Smooth muscle cell (in vitro differentiated cells): ENCODE results near the gene SH3GL1. TPM values are rescaled to one million over a fixed set of nuclear protein-coding genes. Genes with fewer than 3 reads are reported as not detected.

Source experiments
- DNase-seq: peaks from one replicate; lab custom pipeline; 2025; ENCODE audit not compliant: unreplicated experiment; lab: John Stamatoyannopoulos, UW
- H2AFZ ChIP-seq: fragments of 200-600 bp; sonication (generic); 2 replicates; pipeline ENCODE4 v1.6.0; 2016; ENCODE audit warnings: antibody characterized with exemption, low read depth, mild to moderate bottlenecking
- H3F3A ChIP-seq: fragments of 200-600 bp; sonication (generic); 2 replicates; pipeline ENCODE4 v1.6.0; 2017; ENCODE audit warnings: antibody characterized with exemption, low read depth
- H3K27ac ChIP-seq: fragments of 200-600 bp; sonication (generic); 2 replicates; pipeline ENCODE4 v1.5.1; 2016; ENCODE audit warnings: low read depth, mild to moderate bottlenecking
- H3K27me3 ChIP-seq: fragments of 200-600 bp; sonication (generic); 2 replicates; pipeline ENCODE4 v1.6.1; 2016; ENCODE audit warnings: low read depth, mild to moderate bottlenecking
- H3K36me3 ChIP-seq: fragments of 200-600 bp; sonication (generic); 2 replicates; pipeline ENCODE4 v1.5.1; 2016; ENCODE audit warnings: low read depth
- H3K4me1 ChIP-seq: fragments of 200-600 bp; sonication (generic); 2 replicates; pipeline ENCODE4 v1.5.1; 2016; ENCODE audit warnings: low read depth
- H3K4me2 ChIP-seq: fragments of 200-600 bp; sonication (generic); 2 replicates; pipeline ENCODE4 v1.6.0; 2016; ENCODE audit warnings: mild to moderate bottlenecking
- H3K4me3 ChIP-seq: fragments of 200-600 bp; sonication (generic); 2 replicates; pipeline ENCODE4 v1.5.1; 2016; ENCODE audit warnings: mild to moderate bottlenecking
- H3K79me2 ChIP-seq: fragments of 200-600 bp; sonication (generic); 2 replicates; pipeline ENCODE4 v1.6.0; 2016; ENCODE audit warnings: low read depth, mild to moderate bottlenecking
- H3K9ac ChIP-seq: fragments of 200-600 bp; sonication (generic); 2 replicates; pipeline ENCODE4 v1.6.0; 2016; ENCODE audit warnings: low read depth
- H3K9me3 ChIP-seq: fragments of 200-600 bp; sonication (generic); replicated peaks from 2 replicates; pipeline ENCODE4 v1.5.1; 2016; ENCODE audit warnings: low read depth
- H4K20me1 ChIP-seq: fragments of 200-600 bp; sonication (generic); 2 replicates; pipeline ENCODE4 v1.6.0; 2016; ENCODE audit warnings: low read depth
- CTCF ChIP-seq: fragments of 200-600 bp; sonication (generic); IDR thresholded peaks from 2 replicates; pipeline ENCODE4 v1.5.1; 2017; ENCODE audit warnings: borderline replicate concordance, mild to moderate bottlenecking, antibody characterized with exemption; ENCODE audit not compliant: insufficient read depth, poor library complexity, severe bottlenecking
- WGBS: methylation state at CpG from one replicate; pipeline ENCODE4 v1.1.7; 2016; ENCODE audit warnings: low lambda C conversion rate; 5-methylcytosine and 5-hydroxymethylcytosine counted together
- polyA plus RNA-seq: library from polyadenylated mRNA; unstranded; fragments of >200 nt; fragmentation: Nextera tagmentation; extraction: Ambion mirVana; gene quantifications from 2 replicates; pipeline ENCODE4 v1.2.1, GENCODE V29; 2016
- total RNA-seq: library from RNA; depleted of rRNA; stranded (reverse); fragments of >200 nt; gene quantifications from 2 replicates; pipeline ENCODE4 v1.2.3, GENCODE V29; 2014

SH3GL1 gene
- total and polyA plus RNA-seq, 2 experiments from 2014 or later: 52.9 to 120 TPM

GRCh38 chr19:4391701-4392483 lies 8.5 kb downstream of the SH3GL1 start:
- Histone ChIP-seq H3K4me3 (no peak overlapping the region), H3K27me3 (no peaks in the 10 kb centered on the region), H3K27ac (peak overlapping the region; percentile 89), H3K79me2 (peaks cover 95% of the 10 kb centered on the region), H3K36me3 (no peaks in the 10 kb centered on the region), H2AFZ (no peak overlapping the region), H3K9me3 (no peaks in the 10 kb centered on the region), H3K4me2 (peak overlapping the region; percentile 81), H4K20me1 (peaks cover 100% of the 10 kb centered on the region), H3K9ac (peak overlapping the region; percentile 57), H3F3A (peaks cover 51% of the 10 kb centered on the region), H3K4me1 (peaks cover 66% of the 10 kb centered on the region)
- DNase-seq: no peak
- no peak for TF ChIP-seq CTCF
- 64% methylated on average over 20 of the region's 20 CpGs for WGBS

GRCh38 chr19:4391306-4391693 lies 9.0 kb downstream of the SH3GL1 start:
- H3K9me3 ChIP-seq: no peaks in the 10 kb centered on the region
- DNase-seq: no peak
- no peak overlapping the region for H3K4me3 ChIP-seq
- no peaks in the 10 kb centered on the region for H3K36me3 ChIP-seq
- H3K4me1 ChIP-seq: peaks cover 66% of the 10 kb centered on the region
- H3K79me2 ChIP-seq: peaks cover 95% of the 10 kb centered on the region
- H4K20me1 ChIP-seq: peaks cover 100% of the 10 kb centered on the region
- 55% methylated on average over 9 of the region's 9 CpGs for WGBS
- TF ChIP-seq CTCF: no peak
- peak overlapping the region; percentile 81 for H3K4me2 ChIP-seq
- H3K27me3 ChIP-seq: no peaks in the 10 kb centered on the region
- H3K9ac ChIP-seq: peak overlapping the region; percentile 57
- peaks cover 49% of the 10 kb centered on the region for H3F3A ChIP-seq
- H2AFZ ChIP-seq: no peak overlapping the region
- H3K27ac ChIP-seq: peak overlapping the region; percentile 89

- Histone ChIP-seq H3K4me3 (peak overlapping the region; percentile 17), H3K4me2 (peak overlapping the region; percentile 81), H2AFZ (no peak overlapping the region), H3K27ac (peak overlapping the region; percentile 89), H4K20me1 (peaks cover 100% of the 10 kb centered on the region), H3K9me3 (no peaks in the 10 kb centered on the region), H3K9ac (peak overlapping the region; percentile 57), H3K79me2 (peaks cover 95% of the 10 kb centered on the region), H3K27me3 (no peaks in the 10 kb centered on the region), H3F3A (peaks cover 46% of the 10 kb centered on the region), H3K36me3 (no peaks in the 10 kb centered on the region), H3K4me1 (peaks cover 71% of the 10 kb centered on the region)
- no peak for DNase-seq
- no peak for TF ChIP-seq CTCF
- 24% methylated on average over 21 of the region's 21 CpGs for WGBS
Observed at GRCh38 chr19:4390567-4391305, 9.6 kb downstream of the SH3GL1 start.
